ENCODE data around the gene GNAS. TPM values are rescaled to one million over a fixed set of nuclear protein-coding genes. Genes with fewer than 3 reads are reported as not detected.

Gene GNAS
- total RNA-seq, 1 donor from 2014 or later, result 1,218 TPM

DNA sequence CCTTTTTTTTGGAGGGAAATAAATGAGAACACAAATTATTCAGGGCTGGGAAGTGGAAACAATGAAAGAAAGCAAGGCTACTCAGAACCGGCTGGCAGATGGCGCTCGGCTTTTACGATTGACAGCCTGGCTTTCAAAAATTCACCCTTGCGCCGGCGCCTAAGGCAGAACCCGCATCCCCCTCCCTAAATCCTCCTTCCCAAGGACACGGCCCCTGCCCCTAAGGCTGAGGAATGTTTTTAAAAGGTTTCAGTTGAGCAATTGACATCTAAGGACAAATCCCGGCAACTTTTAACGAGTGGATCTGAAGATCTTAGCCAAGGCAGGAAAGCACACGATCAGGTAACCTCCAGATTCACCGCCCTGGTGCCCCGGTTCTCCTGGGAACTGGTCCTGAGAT is 16.3 kb downstream of the GNAS start:
- Mint-ChIP-seq H3K4me1 (peaks cover 12% of the 10 kb centered on the region), H3K27ac (peak overlapping the region; percentile 53), H3K27me3 (ENCODE audit: low read depth) (no peaks in the 10 kb centered on the region), H3K36me3 (no peaks in the 10 kb centered on the region), H3K4me3 (peak overlapping the region; percentile 22), H3K9me3 (no peaks in the 10 kb centered on the region)
- DNase-seq (ENCODE audit: low spot score in 2 of 2, unreplicated experiment in 2 of 2), result no peak
- TF ChIP-seq, protein P1, sequence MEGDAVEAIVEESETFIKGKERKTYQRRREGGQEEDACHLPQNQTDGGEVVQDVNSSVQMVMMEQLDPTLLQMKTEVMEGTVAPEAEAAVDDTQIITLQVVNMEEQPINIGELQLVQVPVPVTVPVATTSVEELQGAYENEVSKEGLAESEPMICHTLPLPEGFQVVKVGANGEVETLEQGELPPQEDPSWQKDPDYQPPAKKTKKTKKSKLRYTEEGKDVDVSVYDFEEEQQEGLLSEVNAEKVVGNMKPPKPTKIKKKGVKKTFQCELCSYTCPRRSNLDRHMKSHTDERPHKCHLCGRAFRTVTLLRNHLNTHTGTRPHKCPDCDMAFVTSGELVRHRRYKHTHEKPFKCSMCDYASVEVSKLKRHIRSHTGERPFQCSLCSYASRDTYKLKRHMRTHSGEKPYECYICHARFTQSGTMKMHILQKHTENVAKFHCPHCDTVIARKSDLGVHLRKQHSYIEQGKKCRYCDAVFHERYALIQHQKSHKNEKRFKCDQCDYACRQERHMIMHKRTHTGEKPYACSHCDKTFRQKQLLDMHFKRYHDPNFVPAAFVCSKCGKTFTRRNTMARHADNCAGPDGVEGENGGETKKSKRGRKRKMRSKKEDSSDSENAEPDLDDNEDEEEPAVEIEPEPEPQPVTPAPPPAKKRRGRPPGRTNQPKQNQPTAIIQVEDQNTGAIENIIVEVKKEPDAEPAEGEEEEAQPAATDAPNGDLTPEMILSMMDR (IDR thresholded peaks at IDR 0.05; ENCODE audit: unreplicated experiment), result peak; percentile 15

GRCh38 chr20:58869662-58870227 is 17.2 kb downstream of the GNAS start:
- Mint-ChIP-seq H3K4me3 (no peak overlapping the region), H3K4me1 (peaks cover 12% of the 10 kb centered on the region), H3K27ac (no peak overlapping the region), H3K27me3 (ENCODE audit: low read depth) (no peaks in the 10 kb centered on the region), H3K9me3 (no peaks in the 10 kb centered on the region), H3K36me3 (no peaks in the 10 kb centered on the region)
- no peak for DNase-seq (ENCODE audit: low spot score in 2 of 2, unreplicated experiment in 2 of 2)
- TF ChIP-seq, protein P1 (IDR thresholded peaks at IDR 0.05; ENCODE audit: unreplicated experiment), result no peak

DNA sequence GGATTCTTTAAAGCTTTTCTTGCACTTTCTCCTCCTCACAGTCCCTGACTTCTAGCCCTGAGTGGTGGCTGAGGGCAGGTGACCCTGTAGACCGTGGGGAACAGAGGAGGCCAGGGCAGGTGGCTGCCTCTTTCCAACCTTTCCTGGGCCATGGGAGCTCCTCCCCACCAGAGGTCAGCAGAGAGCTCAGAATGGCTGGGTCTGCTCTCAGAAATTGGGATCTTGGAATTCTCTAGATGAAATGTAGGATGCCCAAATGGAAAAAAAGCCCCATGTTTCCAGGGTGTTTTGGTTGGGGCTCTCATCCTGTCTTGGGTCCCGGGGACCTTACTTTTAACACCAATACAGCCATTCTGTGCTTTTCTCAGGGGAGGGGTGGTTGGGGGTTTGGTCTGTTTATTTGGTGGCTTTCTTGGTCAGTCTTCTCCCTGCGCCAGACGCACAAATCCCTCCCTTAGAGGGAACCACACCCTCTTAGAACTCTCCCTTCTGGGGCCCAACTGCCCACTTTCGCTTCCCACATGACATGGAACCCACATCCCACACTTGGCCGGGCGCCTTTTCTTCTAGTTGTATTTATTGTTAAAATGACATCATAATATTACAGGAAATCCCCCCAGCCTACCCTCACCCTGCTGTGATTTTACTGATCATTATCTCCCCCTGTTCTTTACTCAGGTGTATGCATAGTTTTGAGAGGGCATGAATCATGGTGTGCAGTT is 17.9 kb downstream of the GNAS start:
- Mint-ChIP-seq H3K4me1 (peaks cover 12% of the 10 kb centered on the region), H3K27ac (no peak overlapping the region), H3K4me3 (no peak overlapping the region), H3K9me3 (no peaks in the 10 kb centered on the region), H3K36me3 (no peaks in the 10 kb centered on the region), H3K27me3 (ENCODE audit: low read depth) (no peaks in the 10 kb centered on the region)
- TF ChIP-seq, protein P1 (IDR thresholded peaks at IDR 0.05; ENCODE audit: unreplicated experiment), result peak; percentile 79
- peak in 1 of 2 experiments; percentile 83 for DNase-seq (ENCODE audit: low spot score in 2 of 2, unreplicated experiment in 2 of 2)

DNA sequence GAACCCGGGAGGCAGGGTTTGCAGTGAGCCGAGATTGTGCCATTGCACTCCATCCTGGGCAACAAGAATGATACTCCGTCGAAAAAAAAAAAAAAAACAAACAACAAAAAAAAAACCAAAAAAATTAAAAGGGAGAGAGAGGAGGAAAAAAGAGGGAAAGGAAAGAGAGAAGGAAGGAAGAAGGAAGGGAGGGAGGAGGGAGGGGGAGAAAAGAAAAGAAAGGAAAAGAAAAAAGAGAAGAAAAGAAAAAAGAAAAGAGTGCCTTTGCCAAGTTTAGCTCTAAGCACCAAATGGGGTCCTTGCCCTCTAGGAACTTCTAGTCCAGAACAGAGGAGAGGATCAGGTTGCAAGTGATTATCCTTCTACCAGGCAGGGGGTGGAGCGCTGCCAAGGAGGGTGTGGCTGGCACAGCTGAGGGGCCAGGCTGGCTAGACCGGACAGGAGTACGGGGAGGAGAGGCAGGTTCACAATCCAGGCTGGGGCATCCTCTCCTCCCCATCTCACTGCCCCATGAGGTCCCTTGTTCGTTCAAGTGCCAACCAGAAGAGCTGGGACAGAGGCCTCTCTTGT is 19.1 kb downstream of the GNAS start:
- no peaks in the 10 kb centered on the region for H3K27me3 Mint-ChIP-seq (ENCODE audit: low read depth)
- H3K27ac Mint-ChIP-seq, result no peak overlapping the region
- no peaks in the 10 kb centered on the region for H3K9me3 Mint-ChIP-seq
- TF ChIP-seq, protein P1 (IDR thresholded peaks at IDR 0.05; ENCODE audit: unreplicated experiment), result no peak
- no peaks in the 10 kb centered on the region for H3K36me3 Mint-ChIP-seq
- DNase-seq (ENCODE audit: low spot score in 2 of 2, unreplicated experiment in 2 of 2), result no peak
- H3K4me3 Mint-ChIP-seq, result no peak overlapping the region
- H3K4me1 Mint-ChIP-seq, result peaks cover 15% of the 10 kb centered on the region

DNA sequence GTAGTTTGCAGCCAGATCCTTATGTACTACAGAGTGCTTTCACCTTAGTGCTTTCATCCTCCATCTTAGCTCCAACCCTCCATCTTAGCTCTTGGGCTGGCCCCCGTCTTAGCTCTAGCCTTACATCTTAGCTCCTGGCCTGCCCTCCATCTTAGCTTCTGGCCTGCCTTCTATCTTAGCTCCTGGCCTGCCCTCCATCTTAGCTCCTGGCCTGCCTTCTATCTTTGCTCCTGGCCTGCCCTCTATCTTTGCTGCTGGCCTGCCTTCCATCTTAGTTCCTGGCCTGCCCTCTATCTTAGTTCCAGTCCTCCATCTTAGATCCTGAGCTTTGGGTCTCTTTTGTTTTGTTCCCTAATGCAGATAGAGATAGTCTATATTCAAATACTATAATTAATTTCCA is 22.0 kb downstream of the GNAS start:
- Mint-ChIP-seq H3K4me1 (peaks cover 39% of the 10 kb centered on the region), H3K36me3 (no peaks in the 10 kb centered on the region), H3K4me3 (no peak overlapping the region), H3K27me3 (ENCODE audit: low read depth) (no peaks in the 10 kb centered on the region), H3K9me3 (no peaks in the 10 kb centered on the region), H3K27ac (no peak overlapping the region)
- TF ChIP-seq, protein P1 (IDR thresholded peaks at IDR 0.05; ENCODE audit: unreplicated experiment), result no peak
- DNase-seq (ENCODE audit: low spot score in 2 of 2, unreplicated experiment in 2 of 2), result no peak
